Psoas muscle (tissue), 8 donors: ENCODE results near the gene TPCN2. TPM values are rescaled to one million over a fixed set of nuclear protein-coding genes. Genes with fewer than 3 reads are reported as not detected.
"Not testable (repeated sequence)": the region's sequence is repeated elsewhere in the genome, so short reads cannot be mapped to it uniquely, and the experiment has no call there.

Source experiments
- ATAC-seq, 4 donors: fragments of 200-7000 bp; cut with Tn5 transposase; one replicate each; pipeline ENCODE4 v1.9.1; 2020; ENCODE audit warnings: moderate library complexity in 3 of 4, mild to moderate bottlenecking in 2 of 4
- DNase-seq, 2 donors: peaks; one replicate each; pipeline ENCODE4 v3.0.0-alpha.2; 2020
- H3K27ac ChIP-seq: fragments of 200-600 bp; one replicate; pipeline ENCODE4 v1.8.0; 2022
- H3K27me3 ChIP-seq, 3 donors: fragments of 200-600 bp in 1 of 3; one replicate each; pipeline versions ENCODE4 v1.6.1 to v1.8.0; 2013 to 2022; ENCODE audit warnings: low read length in 2 of 3, mild to moderate bottlenecking in 2 of 3, moderate library complexity in 1 of 3; ENCODE audit not compliant: insufficient read depth in 3 of 3
- H3K36me3 ChIP-seq, 2 donors: fragments of 200-600 bp in 1 of 2; one replicate each; pipeline versions ENCODE4 v1.6.1 to v1.8.0; 2013 to 2022; ENCODE audit warnings: low read depth in 1 of 2, mild to moderate bottlenecking in 1 of 2, moderate library complexity in 1 of 2; ENCODE audit not compliant: insufficient read depth in 1 of 2
- H3K4me1 ChIP-seq: fragments of 200-600 bp; one replicate; pipeline ENCODE4 v1.8.0; 2022
- H3K4me3 ChIP-seq: fragments of 200-600 bp; one replicate; pipeline ENCODE4 v1.8.0; 2022; ENCODE audit warnings: mild to moderate bottlenecking
- H3K9me3 ChIP-seq: fragments of 200-600 bp; one replicate; pipeline ENCODE4 v1.8.0; 2022
- CTCF ChIP-seq: fragments of 200-600 bp; IDR thresholded peaks from one replicate; pipeline ENCODE4 v1.8.0; 2022; ENCODE audit warnings: antibody characterized with exemption
- WGBS, 3 donors: extraction: QIAGEN DNeasy Blood & Tissue Kit; methylation state at CpG; one replicate each; pipeline versions ENCODE4 v1.1.6 to v1.1.7; 2013; 5-methylcytosine and 5-hydroxymethylcytosine counted together
- intact Hi-C, 2 donors: fragments of 100-400 bp; cut with DNase I; formaldehyde crosslinking; loops; one replicate each; pipeline versions ENCODE4 v1.11.0 to v1.14.2; 2022
- polyA plus RNA-seq, 3 donors: library from polyadenylated mRNA; stranded (reverse); fragments of 200-250 nt; gene quantifications; one replicate each; pipeline ENCODE4 v1.2.3, GENCODE V29; 2013
- total RNA-seq, 4 donors: library from RNA; stranded (reverse); fragmentation: NEBNext Ultra II Directional in 2 of 4; extraction: Animal tissue kit (Norgen Biotek cat#: 25700) in 2 of 4; gene quantifications; one replicate each; pipeline versions ENCODE4 v1.2.1 to v1.2.4, GENCODE V29; 2021 to 2023
- donor health status: healthy with polysubstance abuse.
- donor health status: DM: no; HTN: no; CAD: no; lungs with moderate emphysema.
- donor health status: Bipolar disorder and iron deficiency.
- donor health status: healthy.
- donor health status: DM: yes; HTN: yes; CAD: no.
- donor health status: DM: no; HTN: no; CAD: no.
- donor health status: DM: no; HTN: no; CAD: no.
- donor health status: DM: yes; HTN: yes; CAD: no.

The TPCN2 gene
- total and polyA plus RNA-seq, 7 donors: 2.2 to 6.0 (median 3.5) TPM

- no peak overlapping the region for H3K4me3 ChIP-seq
- H3K4me1 ChIP-seq: no peaks in the 10 kb centered on the region
- intact Hi-C loops: no loop called here
- ATAC-seq (no peak), DNase-seq (no peak)
- WGBS, 3 donors: 88 to 96% (median 92%) methylated on average over 6 to 8 of the region's 8 CpGs
- no peak for TF ChIP-seq CTCF
- H3K9me3 ChIP-seq: no peaks in the 10 kb centered on the region
- H3K27ac ChIP-seq: no peak overlapping the region
- peaks cover 0 to 40% of the 10 kb centered on the region in 2 donors for H3K36me3 ChIP-seq
- H3K27me3 ChIP-seq: no peaks in the 10 kb centered on the region
These were observed 24.7 kb downstream of the TPCN2 start for GRCh38 chr11:69073469-69073868.

- ATAC-seq: no peak
- intact Hi-C loops: no loop called here
- no peak for DNase-seq
- Histone ChIP-seq H3K27me3 (no peaks in the 10 kb centered on the region), H3K4me3 (no peak overlapping the region), H3K27ac (no peak overlapping the region), H3K36me3 (peaks cover 0 to 50% of the 10 kb centered on the region in 2 donors), H3K9me3 (no peaks in the 10 kb centered on the region), H3K4me1 (no peaks in the 10 kb centered on the region)
- WGBS, 3 donors: 79 to 89% (median 87%) methylated on average over 20 of the region's 20 CpGs
- TF ChIP-seq CTCF: no peak
These were observed 25.8 kb downstream of the TPCN2 start for GRCh38 chr11:69074375-69075140.

- no peaks in the 10 kb centered on the region for H3K9me3 ChIP-seq
- ATAC-seq (peak; percentile 36 to 78 (median 74)), DNase-seq (peak; percentile 85 to 88)
- intact Hi-C loops: no loop called here
- H3K4me3 ChIP-seq: no peak overlapping the region
- WGBS, 3 donors: 68 to 82% (median 70%) methylated on average over 18 of the region's 18 CpGs
- no peak for TF ChIP-seq CTCF
- peaks cover 0 to 51% of the 10 kb centered on the region in 2 donors for H3K36me3 ChIP-seq
- no peaks in the 10 kb centered on the region for H3K27me3 ChIP-seq
- H3K4me1 ChIP-seq: no peaks in the 10 kb centered on the region
- H3K27ac ChIP-seq: no peak overlapping the region
These were observed 26.8 kb downstream of the TPCN2 start for GRCh38 chr11:69075421-69076128.

- DNase-seq: no peak
- Histone ChIP-seq H3K9me3 (no peaks in the 10 kb centered on the region), H3K27ac (no peak overlapping the region), H3K4me1 (no peaks in the 10 kb centered on the region), H3K4me3 (no peak overlapping the region), H3K27me3 (no peaks in the 10 kb centered on the region), H3K36me3 (peaks cover 0 to 50% of the 10 kb centered on the region in 2 donors)
- ATAC-seq: peak in 2 of 4 donors; percentile 15 to 50
- TF ChIP-seq CTCF: no peak
- WGBS, 3 donors: 61 to 73% (median 62%) methylated on average over 17 to 20 of the region's 20 CpGs
- intact Hi-C loops: no loop called here
These were observed 27.5 kb downstream of the TPCN2 start for GRCh38 chr11:69076129-69076791.

GRCh38 chr11:69076977-69077376, 28.2 kb downstream of the TPCN2 start:
- H3K4me1 ChIP-seq, ATAC-seq, intact Hi-C loops, H3K27ac ChIP-seq, H3K9me3 ChIP-seq, H3K4me3 ChIP-seq, H3K27me3 ChIP-seq, DNase-seq: not testable (repeated sequence)
- peaks cover 0 to 54% of the 10 kb centered on the region in 2 donors for H3K36me3 ChIP-seq
- WGBS, 3 donors: 68 to 72% (median 68%) methylated on average over 6 of the region's 6 CpGs
